ENCODE data around the gene BDH1.
"Not testable (repeated sequence)": the region's sequence is repeated elsewhere in the genome, so short reads cannot be mapped to it uniquely, and the experiment has no call there.

BDH1 gene

DNA sequence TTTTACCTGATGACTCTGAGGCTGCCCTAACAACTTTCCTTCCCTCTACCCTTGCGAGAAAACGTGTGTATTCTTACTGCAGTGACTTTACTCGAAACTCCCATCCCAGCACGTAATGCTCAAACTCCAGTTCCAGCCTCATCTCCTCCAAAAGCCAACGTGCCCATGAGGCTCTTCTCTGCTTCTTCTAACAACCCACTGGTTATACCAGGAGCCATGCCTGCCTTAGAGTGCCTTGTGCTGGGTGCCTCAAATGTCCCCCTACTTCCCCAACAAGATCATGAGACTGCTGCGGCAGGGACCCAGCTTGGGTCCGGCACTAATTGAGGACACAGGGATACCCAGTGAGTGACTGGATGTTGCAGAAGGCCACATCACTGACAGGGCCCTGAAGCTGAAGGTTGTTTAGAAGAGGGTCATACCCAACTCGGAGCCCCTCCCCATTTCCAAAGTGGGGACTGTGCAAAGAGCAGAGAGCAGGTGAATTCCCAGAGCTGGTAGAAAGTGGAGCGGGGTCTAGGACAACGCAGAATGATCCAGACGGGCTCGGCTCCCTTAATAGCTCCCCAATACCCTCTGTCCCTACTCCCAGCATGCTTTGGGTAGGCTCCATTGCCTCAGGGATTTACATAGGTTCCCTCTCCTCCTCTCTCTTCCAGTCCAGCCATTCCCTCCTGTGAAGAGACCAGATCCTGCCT lies 71.4 kb downstream of the BDH1 start:
- no peak for DNase-seq

DNA sequence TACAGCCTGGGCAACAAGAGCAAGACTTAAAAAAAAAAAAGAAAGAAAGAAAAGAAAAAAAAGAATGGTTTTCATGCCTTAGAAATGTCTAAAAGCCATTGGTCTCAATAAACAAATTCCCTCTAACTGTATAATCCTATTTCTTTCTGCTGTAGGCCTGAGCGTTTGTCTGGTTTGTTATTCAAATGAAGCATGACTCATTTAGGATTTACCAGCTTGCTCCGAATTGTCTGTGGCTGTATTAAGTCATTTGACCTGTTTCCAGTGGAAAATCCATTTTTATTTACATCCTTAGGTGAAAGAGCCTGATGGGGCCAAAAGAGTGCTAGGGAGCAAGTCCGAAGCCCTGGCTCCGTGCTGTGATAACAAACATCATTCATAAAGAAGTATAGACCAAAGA lies 73.8 kb downstream of the BDH1 start:
- no peak for DNase-seq

DNA sequence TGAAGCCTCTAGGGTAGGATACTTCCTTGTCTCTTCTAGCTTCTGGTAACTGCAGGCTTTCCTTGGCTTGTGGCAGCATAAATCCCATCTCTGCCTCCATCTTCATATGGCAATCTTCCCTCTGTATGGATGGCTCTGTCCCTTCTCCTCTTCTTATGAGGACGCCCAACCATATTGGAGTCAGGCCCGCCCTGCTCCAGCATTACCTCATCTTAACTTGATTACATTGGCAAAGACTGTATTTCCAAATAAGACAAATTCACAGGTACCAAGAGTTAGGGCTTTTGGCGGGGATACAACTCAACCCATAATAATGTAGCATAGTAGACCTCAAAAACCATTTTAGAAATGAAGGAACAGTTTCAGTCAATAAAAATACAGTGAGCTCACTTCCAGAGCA lies 75.4 kb downstream of the BDH1 start:
- DNase-seq, result no peak

DNA sequence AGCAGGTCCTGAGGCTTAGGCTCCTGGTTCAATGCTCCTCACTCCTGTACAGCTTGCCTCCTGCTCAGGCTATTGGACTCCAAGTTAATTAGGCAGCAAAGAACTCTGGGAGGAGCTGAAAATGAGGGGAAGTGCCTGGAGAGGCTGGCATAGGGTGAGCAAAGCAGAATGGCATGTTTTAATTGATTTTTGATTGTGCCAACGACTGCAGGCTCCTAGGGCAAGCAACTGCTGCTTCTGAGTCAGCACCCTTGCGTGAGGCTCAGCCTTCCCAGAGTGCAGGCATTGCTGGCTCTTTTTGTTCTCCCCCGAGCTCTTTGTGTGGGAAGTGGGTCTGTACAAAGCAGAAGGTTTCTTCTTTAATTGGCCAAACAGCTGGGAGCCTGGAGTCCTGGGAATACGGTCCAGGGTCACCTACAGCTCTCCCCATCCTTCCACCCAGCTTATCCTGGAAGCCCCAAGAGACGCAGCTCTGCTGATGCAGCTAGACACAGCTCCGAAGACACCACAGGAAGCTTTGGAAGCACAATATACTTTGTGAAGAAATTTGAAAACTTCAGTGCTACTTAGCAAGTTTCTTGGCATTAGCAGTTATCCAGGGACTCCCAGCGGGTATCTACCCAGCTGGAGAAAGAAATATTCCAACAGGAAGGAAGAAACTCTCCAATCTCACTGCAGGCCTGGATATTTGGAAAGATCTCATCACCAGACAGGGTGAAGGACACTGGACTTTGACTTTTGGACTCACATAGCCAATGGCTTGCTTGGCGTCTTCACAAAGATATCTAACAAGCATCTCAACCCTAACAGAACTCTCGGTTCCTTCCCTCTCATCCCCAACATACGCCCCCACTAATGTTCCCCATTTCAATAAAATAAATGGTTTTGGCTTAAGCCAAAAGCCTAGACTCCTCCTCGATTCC lies 76.8 kb downstream of the BDH1 start:
- DNase-seq, result peak; percentile 37

DNA sequence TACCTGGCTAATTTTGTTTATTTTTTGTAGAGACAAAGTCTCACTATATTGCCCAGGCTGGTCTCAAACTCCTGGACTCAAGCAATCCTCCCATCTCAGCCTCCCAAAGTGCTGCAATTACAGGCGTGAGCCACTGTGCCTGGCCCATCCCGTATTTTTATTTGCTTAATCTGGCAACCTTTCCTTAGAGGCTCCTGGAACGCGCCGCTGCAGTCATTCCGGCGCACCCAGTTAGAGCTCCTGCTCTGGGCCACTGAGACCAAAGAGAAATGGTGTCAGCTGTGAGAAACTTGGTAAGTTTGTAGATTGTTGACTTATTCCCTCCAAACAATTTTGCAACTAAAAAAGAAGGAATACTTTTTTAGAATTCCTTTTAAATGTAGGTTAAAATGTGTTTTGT lies 78.0 kb downstream of the BDH1 start:
- DNase-seq, result not testable (repeated sequence)

DNA sequence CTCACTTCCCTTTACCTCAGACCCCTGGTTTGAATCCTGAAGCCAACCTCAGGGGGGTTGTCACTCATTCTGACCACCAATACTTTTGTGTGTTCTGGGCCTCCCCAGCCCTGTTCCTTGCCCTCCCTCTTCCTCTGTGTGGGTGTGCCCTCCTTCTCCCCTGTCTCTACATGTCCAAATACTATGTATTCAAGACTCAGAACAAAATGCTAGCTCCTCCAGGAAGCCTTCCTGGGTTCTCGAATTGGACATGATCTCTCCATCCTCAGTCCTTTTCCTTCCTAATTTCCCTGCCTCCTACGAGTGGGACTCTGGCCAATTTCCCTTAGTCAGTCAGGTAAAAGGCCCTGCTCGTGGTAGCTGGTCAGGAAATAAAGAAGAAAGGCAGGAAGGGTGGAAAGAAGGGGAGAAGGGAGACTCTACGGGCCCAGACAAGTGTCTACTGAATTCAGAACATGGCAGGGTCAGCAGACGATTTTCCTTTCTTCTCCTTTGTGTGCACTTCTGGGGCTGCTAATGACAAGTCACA lies 79.7 kb downstream of the BDH1 start:
- DNase-seq, result no peak

DNA sequence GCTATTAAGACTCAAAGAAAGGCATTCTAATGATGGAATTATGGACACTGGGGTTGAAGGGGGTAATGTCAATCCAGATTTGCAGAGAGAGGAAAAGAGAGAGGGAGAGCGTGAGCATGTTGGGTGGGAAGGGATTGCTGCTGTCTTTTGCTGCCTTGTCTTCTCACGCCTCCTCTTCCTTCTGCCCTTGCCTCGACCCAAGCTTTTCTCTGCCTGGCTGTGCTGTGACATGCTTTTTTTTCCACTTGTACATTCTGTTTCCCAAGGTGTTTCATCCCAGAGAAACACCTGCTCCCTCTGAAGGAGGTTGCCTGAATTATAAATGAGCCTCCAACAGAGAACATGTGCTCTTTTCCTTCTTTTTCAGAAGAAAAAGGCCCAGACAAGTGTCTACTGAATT lies 80.3 kb downstream of the BDH1 start:
- DNase-seq, result no peak

DNA sequence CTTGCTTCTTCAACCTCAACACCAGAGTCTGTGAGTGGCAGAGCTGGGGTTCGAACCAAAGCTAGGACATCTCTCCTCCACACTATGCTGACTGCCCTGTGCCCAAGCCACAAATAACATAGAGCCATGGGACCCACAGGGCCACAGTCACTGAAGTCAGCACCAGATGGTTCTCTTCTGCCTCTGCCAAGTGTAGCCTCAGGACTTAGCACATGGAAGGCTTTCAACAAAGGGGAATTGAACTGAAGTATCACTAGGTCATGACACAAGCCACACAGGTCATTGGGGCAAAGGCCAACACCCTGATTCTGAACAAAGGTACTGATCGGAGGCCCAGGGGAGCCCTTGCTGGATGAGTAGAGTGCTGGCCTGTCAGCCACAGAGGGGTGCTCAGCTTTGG lies 83.6 kb downstream of the BDH1 start:
- DNase-seq, result no peak

DNA sequence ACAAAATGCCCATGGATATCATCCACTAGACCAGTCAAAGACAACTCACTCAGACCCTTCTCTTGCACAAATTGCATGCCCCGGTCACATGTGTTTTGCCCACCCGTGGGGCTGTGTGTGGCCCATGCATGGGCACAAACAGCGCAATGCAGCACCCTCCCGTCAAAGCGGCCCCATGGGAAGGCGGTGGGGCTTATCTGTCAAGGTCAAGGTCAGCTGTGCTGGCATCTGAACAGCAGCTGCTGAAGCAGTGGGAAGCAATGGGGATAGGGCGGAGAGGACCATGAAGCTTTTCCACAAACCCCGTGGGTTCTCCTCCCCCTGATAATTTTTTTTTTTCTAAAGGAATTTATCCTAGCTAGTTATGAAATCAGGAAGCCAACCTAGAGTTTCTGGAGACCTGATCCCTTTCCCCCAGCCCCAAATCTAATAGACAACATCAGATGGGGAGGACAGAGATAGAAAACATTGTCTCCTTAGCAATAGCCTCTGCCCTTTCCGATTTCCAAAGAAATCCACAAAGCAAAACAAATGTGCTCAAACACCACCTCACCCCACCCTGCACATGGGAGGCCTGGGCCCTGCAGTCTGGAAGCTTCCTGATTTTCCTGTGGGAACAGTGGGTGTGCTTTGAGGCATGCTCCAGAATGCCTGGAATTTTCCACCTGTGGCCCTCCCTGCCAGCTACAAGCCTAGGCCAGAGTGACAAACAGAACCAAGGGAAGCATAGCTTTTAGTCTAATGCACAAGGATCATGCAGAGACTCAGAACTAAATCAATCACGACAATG lies 84.4 kb downstream of the BDH1 start:
- no peak for DNase-seq

DNA sequence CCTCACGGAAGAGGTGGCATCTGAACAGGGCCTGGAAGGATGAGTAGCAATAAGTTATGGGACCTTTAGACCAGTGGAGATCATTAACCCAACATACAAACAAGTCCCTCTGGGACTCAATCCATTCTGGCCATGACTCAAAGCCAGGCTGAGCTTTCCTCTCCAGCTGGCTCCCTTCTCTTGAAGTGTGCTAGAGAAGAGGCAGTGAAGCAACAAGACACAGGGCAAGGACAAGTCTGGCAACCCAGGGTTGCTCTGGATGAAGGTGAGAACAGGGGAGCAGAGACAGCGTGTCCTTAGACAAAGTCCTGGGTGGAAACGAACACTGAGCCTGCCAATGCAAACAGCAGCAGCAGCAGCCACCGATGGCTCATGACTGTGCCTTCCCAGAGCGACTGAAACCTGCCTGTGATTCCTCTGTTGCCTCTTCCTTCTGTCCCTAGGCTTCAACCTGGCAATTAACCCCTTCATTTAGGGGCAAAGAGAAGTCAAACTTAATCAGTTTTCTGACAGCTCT lies 86.8 kb downstream of the BDH1 start:
- no peak for DNase-seq

DNA sequence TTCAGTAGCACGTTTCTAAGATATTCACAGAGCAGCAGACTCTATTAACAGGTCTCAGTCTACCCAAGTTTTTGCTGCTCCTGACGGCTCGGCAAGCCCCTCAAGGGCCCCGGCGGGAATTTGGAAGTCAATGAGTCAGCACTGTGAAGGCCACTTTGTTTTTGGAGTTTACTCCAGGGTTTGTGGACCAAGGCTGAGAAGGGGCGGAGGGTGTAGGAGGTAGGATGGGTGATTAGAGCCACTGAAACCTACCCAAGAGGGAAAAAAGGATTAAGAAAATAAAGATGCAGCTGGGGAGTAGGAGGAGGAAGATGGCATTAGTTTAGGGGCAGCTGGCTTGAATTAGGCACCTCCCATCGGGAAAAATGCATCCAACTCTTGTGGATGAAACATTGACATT lies 87.6 kb downstream of the BDH1 start:
- DNase-seq, result no peak

DNA sequence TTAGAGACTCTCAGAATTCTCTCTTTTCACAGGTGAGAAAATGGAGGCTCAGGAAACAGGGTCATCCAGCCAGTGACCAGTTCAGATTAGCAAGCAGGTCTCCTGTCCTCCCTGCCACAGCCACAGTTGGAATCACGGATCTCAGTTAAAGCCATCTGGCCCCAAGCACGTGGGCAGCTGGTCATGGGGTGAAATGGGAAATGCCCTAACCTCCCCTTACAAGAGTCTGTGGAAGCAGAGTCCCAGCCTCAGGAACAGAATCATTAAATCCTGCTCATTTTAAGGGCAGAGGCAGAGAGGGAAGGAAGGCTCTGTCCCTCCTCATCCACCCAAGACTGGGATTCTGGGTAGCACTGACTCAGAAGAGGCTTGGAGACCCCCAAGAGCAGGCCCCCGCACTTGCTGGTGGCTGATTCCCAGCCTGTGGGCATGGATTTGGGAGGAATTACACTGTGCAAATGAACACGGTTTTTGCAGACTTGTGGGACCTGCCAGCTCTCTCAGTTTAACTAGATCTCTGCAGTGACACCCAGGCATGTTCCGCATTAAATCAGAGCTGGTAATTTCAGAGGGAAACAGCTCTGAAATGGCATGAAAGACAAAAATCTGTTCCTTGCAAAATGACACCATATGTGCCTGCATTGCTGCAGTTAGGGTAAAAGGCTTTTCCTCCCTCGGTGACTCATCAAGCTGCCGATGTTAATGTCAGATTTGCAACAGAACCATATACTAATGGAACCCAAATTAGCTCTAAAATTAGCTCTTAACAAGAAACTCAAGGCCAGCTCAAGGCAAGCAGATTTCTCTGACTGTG lies 89.0 kb downstream of the BDH1 start:
- DNase-seq, result no peak

DNA sequence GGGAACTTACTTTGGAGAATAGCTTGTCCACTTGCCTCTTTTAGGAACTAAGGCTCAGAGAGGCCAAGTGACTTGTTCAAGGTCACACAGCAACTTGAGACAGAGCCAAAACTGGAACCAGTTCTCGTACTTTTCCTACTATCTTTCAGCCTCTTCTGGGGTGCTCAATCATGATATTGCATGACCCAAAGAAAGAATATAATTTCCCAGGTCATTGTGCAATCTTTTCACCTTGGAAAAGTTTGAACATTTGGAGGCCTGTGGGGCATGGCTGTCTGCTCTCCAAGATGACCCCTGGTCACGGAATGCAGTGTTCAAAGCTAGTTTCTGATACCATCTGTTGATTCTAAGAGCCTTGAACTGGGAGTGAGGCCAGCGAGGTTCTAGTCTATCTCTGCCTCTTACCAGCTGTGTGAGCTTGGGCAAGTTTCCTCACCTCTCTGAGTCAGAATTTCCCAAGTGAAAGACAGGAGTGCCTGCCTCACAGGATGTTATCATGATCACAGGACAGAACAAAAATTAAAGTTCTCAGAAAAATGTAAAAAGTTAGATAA lies 89.7 kb downstream of the BDH1 start:
- no peak for DNase-seq

DNA sequence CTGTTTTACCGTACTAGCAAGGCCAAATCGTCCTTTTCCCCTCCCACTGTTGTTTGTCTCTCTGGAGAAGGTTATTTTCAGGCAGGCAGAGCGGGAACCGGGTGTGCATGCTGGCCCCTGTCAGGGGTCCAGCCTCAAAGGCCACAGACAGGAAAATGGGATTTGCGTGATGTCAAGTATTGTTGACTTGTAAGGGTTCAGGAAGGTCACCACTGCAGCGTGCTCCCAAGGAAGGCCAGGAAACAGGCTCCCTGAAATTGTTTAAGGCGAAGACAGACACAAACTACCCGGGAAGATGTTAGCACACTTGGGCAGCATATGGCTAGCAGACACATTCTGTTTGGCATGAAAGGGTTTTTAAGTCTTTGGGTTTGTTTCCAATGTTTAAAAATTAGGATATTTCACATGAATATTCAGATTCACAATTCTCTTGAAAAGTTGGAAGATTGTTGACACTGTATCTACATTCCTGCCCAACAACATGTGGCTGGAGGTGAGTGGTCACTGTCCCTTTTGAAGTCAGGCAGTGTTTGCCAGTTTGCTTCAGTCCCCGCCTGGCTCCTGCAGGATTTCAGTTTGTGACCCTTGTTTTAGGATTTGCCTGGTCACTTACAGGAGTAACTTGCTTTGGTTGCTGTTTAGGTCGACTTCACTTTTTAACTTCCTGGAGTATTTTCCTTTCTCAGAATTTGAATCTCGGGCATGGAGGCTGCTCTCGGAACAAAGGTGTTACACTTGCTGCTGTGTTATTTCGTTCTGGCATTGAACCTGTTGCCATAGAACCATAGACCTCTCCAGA lies 90.4 kb downstream of the BDH1 start:
- no peak for DNase-seq

DNA sequence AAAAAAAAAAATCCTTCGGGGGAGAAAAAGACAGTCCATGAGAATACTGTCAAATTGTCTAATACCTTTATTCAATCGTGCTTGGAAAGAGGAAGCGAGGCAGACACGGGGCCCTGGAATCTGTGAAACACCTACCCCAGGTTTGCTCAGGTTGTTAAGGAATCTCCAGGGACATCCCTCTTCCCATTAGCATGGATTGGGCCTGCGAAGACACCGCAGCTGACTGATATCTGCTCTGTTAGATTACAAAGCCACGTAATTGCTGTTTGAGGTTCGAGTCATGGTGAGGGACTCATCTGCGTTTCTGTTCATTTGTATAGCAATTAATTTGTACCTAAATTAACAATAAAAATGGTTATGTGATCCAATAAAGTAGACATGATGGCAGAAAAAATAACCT lies 91.0 kb downstream of the BDH1 start:
- no peak for DNase-seq

DNA sequence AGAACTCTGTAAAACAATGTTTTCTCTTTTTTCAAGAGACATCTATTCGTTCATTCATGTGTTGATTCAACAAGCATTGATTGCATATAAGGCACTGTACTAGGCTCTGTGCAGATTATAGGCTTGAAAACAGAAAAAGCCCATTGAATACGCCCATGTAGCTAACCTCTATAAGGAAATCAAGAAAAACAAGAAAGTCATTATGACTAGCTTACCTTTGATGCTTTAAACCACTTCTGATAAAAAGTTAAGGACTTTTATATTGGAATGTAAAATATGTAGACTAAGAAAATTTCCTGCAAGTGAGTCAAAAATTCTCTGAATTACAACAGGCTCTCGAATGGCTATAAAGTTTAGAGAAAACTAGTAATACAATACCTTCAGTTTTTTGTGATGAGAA lies 92.5 kb downstream of the BDH1 start:
- no peak for DNase-seq

DNA sequence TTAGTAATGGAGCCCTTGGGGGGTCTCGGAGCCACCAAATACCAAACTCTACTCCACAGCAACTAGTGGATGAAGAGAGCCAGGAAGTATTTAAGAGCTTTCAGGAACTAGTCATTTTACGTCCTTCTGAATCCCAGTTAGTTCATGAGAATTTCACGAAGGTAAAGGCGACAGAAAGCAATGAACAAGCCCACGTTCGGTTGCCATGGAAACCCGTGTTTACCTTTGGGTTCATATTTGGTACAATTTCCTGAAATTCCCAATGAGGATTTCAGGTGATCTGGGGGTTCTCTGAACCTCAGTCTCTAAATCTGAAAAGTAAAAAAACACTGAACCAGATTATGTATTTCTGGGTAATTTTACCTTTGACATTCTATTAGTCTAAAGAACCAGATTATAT lies 93.0 kb downstream of the BDH1 start:
- no peak for DNase-seq

DNA sequence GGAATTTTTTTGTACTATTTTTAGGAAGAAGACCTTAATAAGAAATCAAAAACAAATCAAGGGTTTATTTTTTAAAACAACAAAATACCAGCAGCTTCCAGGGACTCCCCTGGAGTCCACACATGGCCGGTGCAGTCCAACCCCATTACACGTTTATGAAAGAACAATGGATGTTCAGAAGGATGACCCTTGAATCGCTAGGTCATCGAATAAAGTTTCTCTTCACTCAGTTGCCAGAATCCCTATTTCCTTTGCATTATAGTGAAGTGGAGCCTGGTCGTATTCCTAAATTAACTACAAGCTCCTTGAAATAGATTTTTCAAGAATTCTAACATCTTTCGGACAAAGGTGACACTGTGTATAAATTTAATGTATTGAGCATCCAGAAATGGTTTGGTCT lies 95.1 kb downstream of the BDH1 start:
- DNase-seq, result no peak

DNA sequence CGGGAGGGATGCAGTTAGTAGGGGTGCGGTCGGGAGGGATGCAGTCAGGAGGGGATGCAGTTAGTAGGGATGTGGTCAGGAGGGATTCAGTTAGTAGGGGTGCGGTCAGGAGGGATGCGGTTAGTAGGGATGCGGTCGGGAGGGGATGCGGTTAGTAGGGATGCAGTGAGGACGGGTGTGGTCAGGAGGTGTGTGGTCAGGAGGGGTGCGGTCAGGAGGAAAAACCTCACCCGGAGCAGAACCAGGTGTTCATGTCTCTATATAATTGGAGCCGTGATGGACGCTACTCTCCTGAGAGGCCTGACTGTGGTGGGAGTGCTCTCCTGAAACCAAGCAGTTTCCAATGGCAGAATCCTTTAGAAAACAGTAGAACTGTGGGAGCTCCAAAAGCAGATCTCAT lies 95.8 kb downstream of the BDH1 start:
- DNase-seq, result no peak
